ENCODE data around the gene OR52E2.

GRCh38 chr11:5059391-5059790, at the start of gene OR52E2:
- TF ChIP-seq CTCF (IDR thresholded peaks at IDR 0.05; ENCODE audit: low read length): no peak
- no peak for TF ChIP-seq EZH2 (IDR thresholded peaks at IDR 0.05; ENCODE audit: borderline replicate concordance, low read length)
